ENCODE data around the gene TCF12. TPM values are rescaled to one million over a fixed set of nuclear protein-coding genes. Genes with fewer than 3 reads are reported as not detected.

TCF12 gene
- total and polyA plus RNA-seq, 7 experiments from 2014 or later: 51.3 to 99.4 (median 79.9) TPM

- ATAC-seq: no peak
- intact Hi-C loops (cut with micrococcal nuclease): no loop called here
- ChIA-PET POLR2A (no interaction called here), CTCF (no interaction called here)
- H3K36me3 ChIP-seq (ENCODE audit: control insufficient read depth in 2 of 3, insufficient read depth in 3 of 3, low read length in 3 of 3): no peaks in the 10 kb centered on the region
- no peaks in the 10 kb centered on the region for H3K4me1 ChIP-seq (ENCODE audit: control insufficient read depth in 2 of 2, insufficient read depth in 2 of 2, low read length in 2 of 2)
- Mint-ChIP-seq H3K36me3 (peaks cover 0 to 36% (median 28%) of the 10 kb centered on the region in 5 donors), H3K4me3 (peak overlapping the region in 2 of 10 donors; percentile 0 to 45), H3K27me3 (no peaks in the 10 kb centered on the region), H3K9me3 (peaks cover 0 to 2% (median 0%) of the 10 kb centered on the region in 11 donors), H3K27ac (peak overlapping the region in 2 of 9 donors; percentile 17 to 68), H3K4me1 (peaks cover 24 to 68% (median 59%) of the 10 kb centered on the region in 7 donors)
- H3K27me3 ChIP-seq (ENCODE audit: control insufficient read depth in 2 of 2, insufficient read depth in 2 of 2, low read length in 2 of 2): no peaks in the 10 kb centered on the region
- H3K9me3 ChIP-seq (ENCODE audit: control insufficient read depth in 2 of 3, low read length in 3 of 3): no peaks in the 10 kb centered on the region
- H3K4me3 ChIP-seq (ENCODE audit: low read length): no peak overlapping the region
- H3K27ac ChIP-seq (ENCODE audit: low read depth, low read length): no peak overlapping the region
- no peak for DNase-seq
These were observed 212.5 kb downstream of the TCF12 start for GRCh38 chr15:57130956-57131355.

- H3K27ac Mint-ChIP-seq: peak overlapping the region in 3 of 9 donors; percentile 48 to 56 (median 52)
- H3K4me3 ChIP-seq (ENCODE audit: low read length): no peak overlapping the region
- H3K27ac ChIP-seq (ENCODE audit: low read depth, low read length): no peak overlapping the region
- H3K9me3 Mint-ChIP-seq: peaks cover 0 to 2% (median 0%) of the 10 kb centered on the region in 11 donors
- intact Hi-C loops (cut with micrococcal nuclease): no loop called here
- H3K27me3 ChIP-seq (ENCODE audit: control insufficient read depth in 2 of 2, insufficient read depth in 2 of 2, low read length in 2 of 2): no peaks in the 10 kb centered on the region
- H3K9me3 ChIP-seq (ENCODE audit: control insufficient read depth in 2 of 3, low read length in 3 of 3): no peaks in the 10 kb centered on the region
- peak overlapping the region in 6 of 10 donors; percentile 1 to 48 (median 28) for H3K4me3 Mint-ChIP-seq
- H3K4me1 Mint-ChIP-seq: peaks cover 24 to 71% (median 59%) of the 10 kb centered on the region in 7 donors
- DNase-seq (peak in 4 of 9 donors; percentile 4 to 24 (median 12)), ATAC-seq (no peak)
- no peaks in the 10 kb centered on the region for H3K4me1 ChIP-seq (ENCODE audit: control insufficient read depth in 2 of 2, insufficient read depth in 2 of 2, low read length in 2 of 2)
- H3K36me3 ChIP-seq (ENCODE audit: control insufficient read depth in 2 of 3, insufficient read depth in 3 of 3, low read length in 3 of 3): no peaks in the 10 kb centered on the region
- H3K27me3 Mint-ChIP-seq: no peaks in the 10 kb centered on the region
- peaks cover 0 to 22% (median 12%) of the 10 kb centered on the region in 5 donors for H3K36me3 Mint-ChIP-seq
- POLR2A ChIA-PET: no interaction called here
- CTCF ChIA-PET: interaction anchor here (0.8 kb wide), 1 partner anchor 12 kb away, joined by 3 read pairs; no protein-coding TSS in a partner anchor
These were observed 214.9 kb downstream of the TCF12 start for GRCh38 chr15:57133127-57133968.

- POLR2A ChIA-PET: no interaction called here
- Histone ChIP-seq H3K4me3 (ENCODE audit: low read length) (no peak overlapping the region), H3K27me3 (ENCODE audit: control insufficient read depth in 2 of 2, insufficient read depth in 2 of 2, low read length in 2 of 2) (no peaks in the 10 kb centered on the region), H3K36me3 (ENCODE audit: control insufficient read depth in 2 of 3, insufficient read depth in 3 of 3, low read length in 3 of 3) (no peaks in the 10 kb centered on the region), H3K4me1 (ENCODE audit: control insufficient read depth in 2 of 2, insufficient read depth in 2 of 2, low read length in 2 of 2) (no peaks in the 10 kb centered on the region), H3K9me3 (ENCODE audit: control insufficient read depth in 2 of 3, low read length in 3 of 3) (no peaks in the 10 kb centered on the region), H3K27ac (ENCODE audit: low read depth, low read length) (no peak overlapping the region)
- no peak for ATAC-seq
- CTCF ChIA-PET: interaction anchor here (0.9 kb wide), 1 partner anchor 11 kb away, joined by 4 read pairs; no protein-coding TSS in a partner anchor
- no peak for DNase-seq
- intact Hi-C loops (cut with micrococcal nuclease): no loop called here
- Mint-ChIP-seq H3K27me3 (no peaks in the 10 kb centered on the region), H3K9me3 (peaks cover 0 to 2% (median 0%) of the 10 kb centered on the region in 11 donors), H3K4me3 (no peak overlapping the region), H3K27ac (no peak overlapping the region), H3K36me3 (peaks cover 0 to 15% (median 5%) of the 10 kb centered on the region in 5 donors), H3K4me1 (peaks cover 26 to 70% (median 58%) of the 10 kb centered on the region in 7 donors)
These were observed 215.7 kb downstream of the TCF12 start for GRCh38 chr15:57134071-57134605.

GRCh38 chr15:57134851-57135250, 216.4 kb downstream of the TCF12 start:
- ChIA-PET POLR2A (no interaction called here), CTCF (interaction anchor here (0.9 kb wide), 1 partner anchor 10 kb away, joined by 4 read pairs; no protein-coding TSS in a partner anchor)
- no peaks in the 10 kb centered on the region for H3K27me3 Mint-ChIP-seq
- H3K4me3 ChIP-seq (ENCODE audit: low read length): no peak overlapping the region
- H3K9me3 Mint-ChIP-seq: peaks cover 0 to 2% (median 0%) of the 10 kb centered on the region in 11 donors
- no peaks in the 10 kb centered on the region for H3K9me3 ChIP-seq (ENCODE audit: control insufficient read depth in 2 of 3, low read length in 3 of 3)
- no peak for DNase-seq
- H3K4me1 ChIP-seq (ENCODE audit: control insufficient read depth in 2 of 2, insufficient read depth in 2 of 2, low read length in 2 of 2): no peaks in the 10 kb centered on the region
- no peak overlapping the region for H3K27ac ChIP-seq (ENCODE audit: low read depth, low read length)
- no peak for ATAC-seq
- intact Hi-C loops (cut with micrococcal nuclease): loop anchor here in 1 of 2 donors (5.0 kb wide), 1 partner anchor 218 kb away; the partner anchor contains the start of gene TCF12
- no peaks in the 10 kb centered on the region for H3K27me3 ChIP-seq (ENCODE audit: control insufficient read depth in 2 of 2, insufficient read depth in 2 of 2, low read length in 2 of 2)
- no peak overlapping the region for H3K27ac Mint-ChIP-seq
- peak overlapping the region in 2 of 10 donors; percentile 24 to 35 for H3K4me3 Mint-ChIP-seq
- no peaks in the 10 kb centered on the region for H3K36me3 ChIP-seq (ENCODE audit: control insufficient read depth in 2 of 3, insufficient read depth in 3 of 3, low read length in 3 of 3)
- H3K4me1 Mint-ChIP-seq: peaks cover 26 to 66% (median 58%) of the 10 kb centered on the region in 7 donors
- peaks cover 0 to 12% (median 5%) of the 10 kb centered on the region in 5 donors for H3K36me3 Mint-ChIP-seq

DNA sequence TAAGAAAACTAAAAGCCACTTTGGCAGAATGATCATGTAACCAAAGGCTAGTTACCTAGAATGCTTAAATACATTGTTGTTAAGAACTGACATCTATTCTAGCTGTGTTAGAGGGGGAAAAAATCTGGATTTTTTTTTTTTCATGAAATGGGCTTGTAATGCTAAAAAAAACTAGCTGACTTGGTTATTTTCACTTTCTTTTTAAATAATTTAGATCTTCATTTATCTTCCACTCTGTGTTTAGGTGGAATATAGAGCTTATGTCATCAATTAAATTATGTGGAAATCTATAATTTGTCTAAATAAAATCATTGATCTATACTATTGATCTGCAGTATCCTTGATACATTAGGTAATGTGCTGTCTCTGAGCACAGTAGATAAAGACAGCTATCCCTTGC, 217.4 kb downstream of the TCF12 start:
- DNase-seq: no peak
- CTCF ChIA-PET: interaction anchor here (0.7 to 0.9 kb wide), 2 partner anchors 9 to 218 kb away, joined by 3 read pairs; partner anchors contain the start of gene TCF12
- no peaks in the 10 kb centered on the region for H3K36me3 ChIP-seq (ENCODE audit: control insufficient read depth in 2 of 3, insufficient read depth in 3 of 3, low read length in 3 of 3)
- no peaks in the 10 kb centered on the region for H3K4me1 ChIP-seq (ENCODE audit: control insufficient read depth in 2 of 2, insufficient read depth in 2 of 2, low read length in 2 of 2)
- H3K27ac ChIP-seq (ENCODE audit: low read depth, low read length): no peak overlapping the region
- Mint-ChIP-seq H3K27me3 (no peaks in the 10 kb centered on the region), H3K27ac (peak overlapping the region in 1 of 9 donors; percentile 70), H3K4me3 (peak overlapping the region in 1 of 10 donors; percentile 64), H3K9me3 (peaks cover 0 to 2% (median 0%) of the 10 kb centered on the region in 11 donors), H3K36me3 (peaks cover 0 to 8% (median 3%) of the 10 kb centered on the region in 5 donors), H3K4me1 (peaks cover 19 to 62% (median 51%) of the 10 kb centered on the region in 7 donors)
- H3K27me3 ChIP-seq (ENCODE audit: control insufficient read depth in 2 of 2, insufficient read depth in 2 of 2, low read length in 2 of 2): no peaks in the 10 kb centered on the region
- no peak for ATAC-seq
- no peak overlapping the region for H3K4me3 ChIP-seq (ENCODE audit: low read length)
- no peaks in the 10 kb centered on the region for H3K9me3 ChIP-seq (ENCODE audit: control insufficient read depth in 2 of 3, low read length in 3 of 3)
- POLR2A ChIA-PET: interaction anchor here (0.6 kb wide), 1 partner anchor 22 kb away, joined by 3 read pairs; no protein-coding TSS in a partner anchor
- intact Hi-C loops (cut with micrococcal nuclease): loop anchor here in 1 of 2 donors (5.0 kb wide), 1 partner anchor 218 kb away; the partner anchor contains the start of gene TCF12

DNA sequence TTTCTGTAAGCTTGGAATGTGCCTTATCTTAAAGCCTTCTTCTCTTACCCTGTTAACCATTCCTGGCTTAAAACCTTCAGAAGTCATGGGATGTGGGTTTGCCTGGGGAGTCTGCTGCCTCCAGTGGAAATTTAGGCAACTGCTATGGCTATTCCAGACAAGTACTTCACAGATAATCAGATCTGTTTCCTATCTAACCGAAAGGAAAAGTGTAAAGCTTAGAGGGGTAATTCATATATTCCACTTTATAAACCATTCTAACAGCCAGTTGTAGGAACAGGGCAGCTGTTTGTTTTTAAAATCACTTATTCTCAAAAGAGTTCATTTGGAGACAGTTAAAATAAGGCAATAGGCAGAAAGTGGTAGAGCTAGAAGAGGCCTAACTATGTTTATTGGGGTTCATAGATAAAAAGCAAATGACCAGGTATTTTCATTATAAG, 219.9 kb downstream of the TCF12 start:
- POLR2A ChIA-PET: no interaction called here
- Histone ChIP-seq H3K4me1 (ENCODE audit: control insufficient read depth in 2 of 2, insufficient read depth in 2 of 2, low read length in 2 of 2) (no peaks in the 10 kb centered on the region), H3K4me3 (ENCODE audit: low read length) (no peak overlapping the region), H3K36me3 (ENCODE audit: control insufficient read depth in 2 of 3, insufficient read depth in 3 of 3, low read length in 3 of 3) (no peaks in the 10 kb centered on the region), H3K27me3 (ENCODE audit: control insufficient read depth in 2 of 2, insufficient read depth in 2 of 2, low read length in 2 of 2) (no peaks in the 10 kb centered on the region), H3K27ac (ENCODE audit: low read depth, low read length) (no peak overlapping the region), H3K9me3 (ENCODE audit: control insufficient read depth in 2 of 3, low read length in 3 of 3) (no peaks in the 10 kb centered on the region)
- H3K27ac Mint-ChIP-seq: no peak overlapping the region
- peaks cover 0 to 4% (median 2%) of the 10 kb centered on the region in 5 donors for H3K36me3 Mint-ChIP-seq
- H3K27me3 Mint-ChIP-seq: no peaks in the 10 kb centered on the region
- peak in 1 of 9 donors; percentile 10 for DNase-seq
- intact Hi-C loops (cut with micrococcal nuclease): loop anchor here in 1 of 2 donors (5.0 kb wide), 1 partner anchor 221 kb away; the partner anchor contains the start of gene TCF12
- CTCF ChIA-PET: no interaction called here
- no peak for ATAC-seq
- H3K9me3 Mint-ChIP-seq: no peaks in the 10 kb centered on the region
- peaks cover 17 to 44% (median 31%) of the 10 kb centered on the region in 7 donors for H3K4me1 Mint-ChIP-seq
- H3K4me3 Mint-ChIP-seq: no peak overlapping the region
